Glutamatergic neuron (in vitro differentiated cells): ENCODE results near the gene METTL26. TPM values are rescaled to one million over a fixed set of nuclear protein-coding genes. Genes with fewer than 3 reads are reported as not detected.

Experiments used
- DNase-seq: peaks from one replicate; pipeline ENCODE4 v3.0.0; 2022
- H3K27ac Mint-ChIP-seq: one replicate; pipeline ENCODE4 v1.8.0; 2020; ENCODE audit warnings: mild to moderate bottlenecking, mixed read lengths, inconsistent platforms; ENCODE audit not compliant: unreplicated experiment
- H3K27me3 Mint-ChIP-seq: one replicate; pipeline ENCODE4 v1.8.0; 2020; ENCODE audit warnings: mild to moderate bottlenecking, moderate library complexity, mixed read lengths, inconsistent platforms; ENCODE audit not compliant: unreplicated experiment
- H3K36me3 Mint-ChIP-seq: one replicate; pipeline ENCODE4 v1.8.0; 2020; ENCODE audit warnings: mild to moderate bottlenecking, mixed read lengths, inconsistent platforms; ENCODE audit not compliant: unreplicated experiment
- H3K4me1 Mint-ChIP-seq: one replicate; pipeline ENCODE4 v1.8.0; 2020; ENCODE audit warnings: mild to moderate bottlenecking, low read depth, mixed read lengths, inconsistent platforms; ENCODE audit not compliant: unreplicated experiment
- H3K4me3 Mint-ChIP-seq: one replicate; pipeline ENCODE4 v1.8.0; 2020; ENCODE audit warnings: mild to moderate bottlenecking, mixed read lengths, inconsistent platforms; ENCODE audit not compliant: unreplicated experiment
- H3K9me3 Mint-ChIP-seq: one replicate; pipeline ENCODE4 v1.8.0; 2020; ENCODE audit warnings: mild to moderate bottlenecking, moderate library complexity, mixed read lengths, inconsistent platforms; ENCODE audit not compliant: unreplicated experiment
- CTCF ChIP-seq: fragments of 200-600 bp; sonication (generic); IDR thresholded peaks from one replicate; pipeline ENCODE4 v1.5.0; 2021; ENCODE audit not compliant: partially characterized antibody, unreplicated experiment
- total RNA-seq: library from RNA; stranded (reverse); fragmentation: NEBNext Ultra II Directional; extraction: Animal tissue kit (Norgen Biotek cat#: 25700); gene quantifications from one replicate; pipeline ENCODE4 v1.2.1, GENCODE V29; 2021; ENCODE audit not compliant: unreplicated experiment

The METTL26 gene
- total RNA-seq, 1 donor from 2014 or later, result 63.6 TPM

- TF ChIP-seq CTCF, result no peak
- Mint-ChIP-seq H3K9me3 (peaks cover 9% of the 10 kb centered on the region), H3K4me3 (no peak overlapping the region), H3K27ac (no peak overlapping the region), H3K36me3 (no peaks in the 10 kb centered on the region), H3K4me1 (peaks cover 30% of the 10 kb centered on the region), H3K27me3 (peaks cover 4% of the 10 kb centered on the region)
- no peak for DNase-seq
Observed at GRCh38 chr16:596736-597060, 39.4 kb downstream of the METTL26 start.

- H3K27me3 Mint-ChIP-seq, result peaks cover 7% of the 10 kb centered on the region
- peaks cover 11% of the 10 kb centered on the region for H3K9me3 Mint-ChIP-seq
- DNase-seq, result no peak
- no peak overlapping the region for H3K27ac Mint-ChIP-seq
- TF ChIP-seq CTCF, result no peak
- peaks cover 31% of the 10 kb centered on the region for H3K4me1 Mint-ChIP-seq
- peaks cover 1% of the 10 kb centered on the region for H3K36me3 Mint-ChIP-seq
- no peak overlapping the region for H3K4me3 Mint-ChIP-seq
Observed at GRCh38 chr16:595942-596735, 40.0 kb downstream of the METTL26 start.

- peaks cover 18% of the 10 kb centered on the region for H3K9me3 Mint-ChIP-seq
- H3K4me3 Mint-ChIP-seq, result peak overlapping the region; percentile 30
- peaks cover 35% of the 10 kb centered on the region for H3K4me1 Mint-ChIP-seq
- DNase-seq, result no peak
- peaks cover 7% of the 10 kb centered on the region for H3K36me3 Mint-ChIP-seq
- no peak for TF ChIP-seq CTCF
- H3K27ac Mint-ChIP-seq, result no peak overlapping the region
- H3K27me3 Mint-ChIP-seq, result peaks cover 13% of the 10 kb centered on the region
Observed at GRCh38 chr16:595094-595528, 41.0 kb downstream of the METTL26 start.

DNA sequence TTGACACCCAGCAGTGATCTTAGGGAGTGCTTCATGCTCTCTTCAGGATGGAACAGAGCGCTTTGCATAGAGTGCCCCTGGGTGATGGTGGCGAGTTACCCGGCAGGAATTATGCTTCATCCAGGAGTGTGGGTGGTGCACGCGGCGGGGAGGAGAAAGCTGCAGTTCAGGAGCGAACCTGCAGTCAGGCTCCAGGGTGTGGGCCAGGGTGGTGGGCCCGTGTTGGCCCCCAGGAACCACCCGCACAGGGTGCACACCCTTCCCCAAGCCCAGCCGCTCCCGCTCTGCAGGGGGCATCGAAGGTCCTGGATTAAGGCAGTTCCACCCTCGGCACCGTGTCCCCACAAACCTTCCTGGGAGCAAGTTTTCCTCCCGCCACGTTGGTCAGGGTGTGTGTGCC is 42.3 kb downstream of the METTL26 start:
- Mint-ChIP-seq H3K4me1 (peaks cover 35% of the 10 kb centered on the region), H3K9me3 (peaks cover 20% of the 10 kb centered on the region), H3K27me3 (peaks cover 15% of the 10 kb centered on the region), H3K4me3 (peak overlapping the region; percentile 74), H3K36me3 (peaks cover 7% of the 10 kb centered on the region), H3K27ac (no peak overlapping the region)
- no peak for TF ChIP-seq CTCF
- DNase-seq, result no peak

DNA sequence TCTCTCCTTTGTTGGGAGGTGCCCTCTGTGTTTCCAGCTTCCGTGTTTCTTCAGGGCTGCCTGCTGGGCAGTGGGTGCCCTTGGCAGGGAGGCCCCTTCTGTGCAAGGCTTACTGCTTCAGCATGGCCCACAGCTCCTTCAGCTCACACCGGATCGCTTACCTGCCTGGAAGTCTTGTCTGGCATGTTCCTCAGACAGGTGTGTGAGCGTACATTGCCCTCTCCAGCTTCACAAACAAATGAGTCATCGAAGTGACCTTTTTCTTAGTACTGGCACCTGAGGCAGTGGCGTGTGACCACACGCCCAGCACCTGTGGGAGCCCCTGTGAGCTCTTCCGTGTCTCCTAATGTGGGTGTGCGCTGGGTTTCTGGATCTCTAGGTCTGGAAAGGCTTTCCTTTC is 42.7 kb downstream of the METTL26 start:
- Mint-ChIP-seq H3K27me3 (peaks cover 17% of the 10 kb centered on the region), H3K36me3 (peaks cover 7% of the 10 kb centered on the region), H3K9me3 (peaks cover 20% of the 10 kb centered on the region), H3K4me1 (peaks cover 35% of the 10 kb centered on the region), H3K27ac (no peak overlapping the region), H3K4me3 (peak overlapping the region; percentile 74)
- DNase-seq, result no peak
- no peak for TF ChIP-seq CTCF
